NK-92 (cell line): ENCODE results near the gene FGF11.
"Not testable (repeated sequence)": the region's sequence is repeated elsewhere in the genome, so short reads cannot be mapped to it uniquely, and the experiment has no call there.

Source experiments
- DNase-seq: peaks from one replicate; lab custom pipeline; 2025; ENCODE audit not compliant: unreplicated experiment; lab: John Stamatoyannopoulos, UW

FGF11 gene

GRCh38 chr17:7460850-7461660 lies 21.7 kb downstream of the FGF11 start:
- DNase-seq = no peak

GRCh38 chr17:7462474-7463371 lies 23.4 kb downstream of the FGF11 start:
- no peak for DNase-seq

- no peak for DNase-seq
Observed at GRCh38 chr17:7463372-7463846, 24.1 kb downstream of the FGF11 start.

GRCh38 chr17:7464081-7464480 lies 24.8 kb downstream of the FGF11 start:
- no peak for DNase-seq

GRCh38 chr17:7465597-7466275 lies 26.4 kb downstream of the FGF11 start:
- no peak for DNase-seq

- no peak for DNase-seq
Observed at GRCh38 chr17:7466318-7466638, 27.0 kb downstream of the FGF11 start.

- DNase-seq = no peak
Observed at GRCh38 chr17:7466639-7467341, 27.5 kb downstream of the FGF11 start.

GRCh38 chr17:7467498-7467897 lies 28.2 kb downstream of the FGF11 start:
- no peak for DNase-seq

GRCh38 chr17:7468290-7468689 lies 29.0 kb downstream of the FGF11 start:
- no peak for DNase-seq

- DNase-seq = no peak
Observed at GRCh38 chr17:7468804-7469389, 29.6 kb downstream of the FGF11 start.

- DNase-seq = not testable (repeated sequence)
Observed at GRCh38 chr17:7469843-7470242, 30.5 kb downstream of the FGF11 start.

GRCh38 chr17:7470457-7470973 lies 31.2 kb downstream of the FGF11 start:
- DNase-seq = not testable (repeated sequence)

- no peak for DNase-seq
Observed at GRCh38 chr17:7471729-7472128, 32.4 kb downstream of the FGF11 start.

- not testable (repeated sequence) for DNase-seq
Observed at GRCh38 chr17:7474767-7475166, 35.5 kb downstream of the FGF11 start.

GRCh38 chr17:7475764-7476422 lies 36.6 kb downstream of the FGF11 start:
- DNase-seq = no peak

- no peak for DNase-seq
Observed at GRCh38 chr17:7476494-7476893, 37.2 kb downstream of the FGF11 start.

GRCh38 chr17:7476951-7477350 lies 37.6 kb downstream of the FGF11 start:
- no peak for DNase-seq

- DNase-seq = no peak
Observed at GRCh38 chr17:7477392-7478275, 38.3 kb downstream of the FGF11 start.
